Common myeloid progenitor, CD34-positive (primary cell): ENCODE measurements around the gene KCNT1.

ENCODE experiments used
- CTCF ChIA-PET: fragments of 350-600 bp; sonication (Branson Sonifier 250); formaldehyde crosslinking; loops from one replicate; lab custom pipeline; 2021; ENCODE audit warnings: antibody characterized with exemption; lab: Charles Lee
- POLR2A ChIA-PET: fragments of 350-600 bp; sonication (Branson Sonifier 250); formaldehyde crosslinking; loops from one replicate; lab custom pipeline; 2021; ENCODE audit warnings: antibody characterized with exemption; lab: Charles Lee
- DNase-seq, 3 donors: peaks; one replicate each; pipeline versions ENCODE4 v3.0.0 to v3.0.0-alpha.2; 2013
- H3K27ac ChIP-seq, 2 experiments: 1 replicate in 1 of 2; 2 replicates in 1 of 2; pipeline ENCODE4 v1.7.0; 2013; ENCODE audit warnings: inconsistent platforms in 2 of 2, low read length in 2 of 2, mild to moderate bottlenecking in 2 of 2, low read depth in 1 of 2, moderate library complexity in 1 of 2; ENCODE audit not compliant: severe bottlenecking in 2 of 2, insufficient read depth in 1 of 2, poor library complexity in 1 of 2
- H3K27me3 ChIP-seq, 5 experiments: replicated peaks in 2 of 5; 1 replicate in 3 of 5; 2 replicates in 2 of 5; pipeline versions ENCODE4 v1.6.1 to v1.7.0; 2013; ENCODE audit warnings: low read length in 4 of 5, mild to moderate bottlenecking in 2 of 5, moderate library complexity in 2 of 5, inconsistent platforms in 1 of 5; ENCODE audit not compliant: insufficient read depth in 5 of 5, control insufficient read depth in 4 of 5
- H3K36me3 ChIP-seq, 4 experiments: 1 replicate in 2 of 4; 2 replicates in 2 of 4; pipeline versions ENCODE4 v1.6.1 to v1.7.0; 2013; ENCODE audit warnings: low read length in 3 of 4, control low read depth in 1 of 4, mild to moderate bottlenecking in 1 of 4; ENCODE audit not compliant: control insufficient read depth in 4 of 4, insufficient read depth in 4 of 4
- H3K4me1 ChIP-seq, 4 experiments: 1 replicate in 3 of 4; 2 replicates in 1 of 4; pipeline versions ENCODE4 v1.6.1 to v1.7.1; 2013; ENCODE audit warnings: low read length in 3 of 4, mild to moderate bottlenecking in 3 of 4, control low read depth in 1 of 4, inconsistent platforms in 1 of 4, moderate library complexity in 1 of 4; ENCODE audit not compliant: control insufficient read depth in 4 of 4, insufficient read depth in 4 of 4; ENCODE audit errors: control extremely low read depth in 1 of 4
- H3K4me3 ChIP-seq, 7 experiments: 1 replicate in 4 of 7; 2 replicates in 3 of 7; pipeline versions ENCODE4 v1.5.1 to v1.7.0; 2013; ENCODE audit warnings: mild to moderate bottlenecking in 7 of 7, low read length in 6 of 7, moderate library complexity in 6 of 7, inconsistent platforms in 2 of 7, low read depth in 2 of 7, control low read depth in 1 of 7; ENCODE audit not compliant: insufficient read depth in 4 of 7, control insufficient read depth in 1 of 7; ENCODE audit errors: extremely low read depth in 1 of 7
- H3K9me3 ChIP-seq, 5 experiments: 1 replicate in 4 of 5; 2 replicates in 1 of 5; pipeline versions ENCODE4 v1.6.1 to v1.7.1; 2013; ENCODE audit warnings: low read length in 4 of 5, mild to moderate bottlenecking in 2 of 5, inconsistent platforms in 1 of 5, low read depth in 1 of 5, moderate library complexity in 1 of 5; ENCODE audit not compliant: control insufficient read depth in 4 of 5, insufficient read depth in 2 of 5; ENCODE audit errors: control extremely low read depth in 1 of 5
- WGBS: methylation state at CpG from one replicate; pipeline ENCODE4 v1.1.5; 2013; ENCODE audit not compliant: insufficient coverage; 5-methylcytosine and 5-hydroxymethylcytosine counted together

KCNT1 gene

DNA sequence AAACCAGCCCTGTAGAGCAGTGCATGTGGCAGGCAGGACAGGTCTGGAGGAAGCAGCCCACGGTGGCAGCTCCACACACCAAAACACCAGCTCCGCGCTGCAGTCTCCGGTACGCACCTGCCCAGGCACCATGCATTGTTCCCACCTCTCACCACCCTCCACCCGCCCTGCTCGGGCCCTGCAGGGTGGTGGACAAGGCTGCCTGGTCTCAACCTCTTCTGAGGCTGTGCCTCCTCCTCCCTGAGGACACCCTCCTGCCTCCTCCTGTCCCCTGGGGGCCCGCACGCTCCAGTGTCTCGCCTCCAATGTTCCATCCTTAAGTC, 96.2 kb downstream of the KCNT1 start:
- Histone ChIP-seq H3K9me3 (no peaks in the 10 kb centered on the region), H3K4me1 (no peaks in the 10 kb centered on the region), H3K4me3 (no peak overlapping the region), H3K27ac (no peak overlapping the region), H3K27me3 (no peaks in the 10 kb centered on the region), H3K36me3 (no peaks in the 10 kb centered on the region)
- ChIA-PET POLR2A (no interaction called here), CTCF (interaction anchor here (1.1 to 1.7 kb wide), 2 partner anchors 13 to 20 kb away, joined by 4 to 5 read pairs; no protein-coding TSS in a partner anchor)
- no peak for DNase-seq
- WGBS, result 89% methylated on average over 9 of the region's 10 CpGs

DNA sequence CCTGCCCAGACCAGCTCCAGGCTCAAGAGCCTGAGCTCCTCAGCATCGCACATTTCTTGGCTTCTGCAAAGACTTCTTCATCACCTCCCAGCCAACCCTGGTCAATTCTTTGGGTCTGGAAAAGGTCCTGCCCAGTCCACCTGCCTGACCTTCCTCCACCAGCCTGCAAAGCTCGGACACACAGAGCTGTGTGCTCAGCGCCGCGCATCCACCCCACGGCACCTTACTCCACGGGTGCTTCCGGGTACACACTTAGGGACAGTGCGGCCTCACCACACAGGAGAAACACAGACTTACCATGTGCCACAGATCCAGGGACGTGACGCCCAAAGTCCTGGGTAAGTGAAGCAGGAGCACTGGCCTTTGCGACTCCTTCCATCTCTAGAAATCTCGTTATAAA, 97.3 kb downstream of the KCNT1 start:
- DNase-seq, result no peak
- ChIA-PET POLR2A (no interaction called here), CTCF (interaction anchor here (1.1 to 1.2 kb wide), 2 partner anchors 11 to 12 kb away, joined by 3 to 4 read pairs; no protein-coding TSS in a partner anchor)
- H3K27ac ChIP-seq, result no peak overlapping the region
- no peaks in the 10 kb centered on the region for H3K36me3 ChIP-seq
- no peaks in the 10 kb centered on the region for H3K4me1 ChIP-seq
- H3K27me3 ChIP-seq, result no peaks in the 10 kb centered on the region
- no peak overlapping the region for H3K4me3 ChIP-seq
- WGBS, result 99% methylated on average over 13 of the region's 13 CpGs
- H3K9me3 ChIP-seq, result no peaks in the 10 kb centered on the region

DNA sequence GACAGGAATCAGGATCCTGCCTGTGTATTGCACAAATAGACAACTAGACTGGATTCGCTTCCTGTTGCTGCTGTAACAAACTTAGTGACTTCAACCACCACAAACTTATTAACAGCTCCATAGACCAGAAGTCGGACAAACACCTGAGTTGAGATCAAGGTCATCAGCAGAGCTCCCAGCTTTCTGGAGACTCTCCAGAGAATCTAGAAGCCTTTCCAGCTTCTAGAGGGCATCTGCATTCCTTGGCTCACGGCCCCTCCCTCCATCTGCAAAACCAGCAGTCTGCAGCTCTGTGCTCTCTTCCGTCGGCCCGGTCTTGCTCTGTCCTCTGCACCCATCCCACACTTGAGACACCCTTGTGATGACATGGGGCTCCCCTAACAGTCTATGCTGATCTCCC, 99.1 kb downstream of the KCNT1 start:
- no peaks in the 10 kb centered on the region for H3K36me3 ChIP-seq
- no peaks in the 10 kb centered on the region for H3K27me3 ChIP-seq
- no peak overlapping the region for H3K4me3 ChIP-seq
- peaks cover 0 to 13% (median 2%) of the 10 kb centered on the region in 4 experiments for H3K4me1 ChIP-seq
- CTCF ChIA-PET, result interaction anchor here (0.7 kb wide), 1 partner anchor 30 kb away, joined by 3 read pairs; no protein-coding TSS in a partner anchor
- no peak overlapping the region for H3K27ac ChIP-seq
- H3K9me3 ChIP-seq, result no peaks in the 10 kb centered on the region
- POLR2A ChIA-PET, result interaction anchor here (0.6 kb wide), 1 partner anchor 267 kb away, joined by 3 read pairs; no protein-coding TSS in a partner anchor
- 97% methylated on average over 6 of the region's 6 CpGs for WGBS
- no peak for DNase-seq

DNA sequence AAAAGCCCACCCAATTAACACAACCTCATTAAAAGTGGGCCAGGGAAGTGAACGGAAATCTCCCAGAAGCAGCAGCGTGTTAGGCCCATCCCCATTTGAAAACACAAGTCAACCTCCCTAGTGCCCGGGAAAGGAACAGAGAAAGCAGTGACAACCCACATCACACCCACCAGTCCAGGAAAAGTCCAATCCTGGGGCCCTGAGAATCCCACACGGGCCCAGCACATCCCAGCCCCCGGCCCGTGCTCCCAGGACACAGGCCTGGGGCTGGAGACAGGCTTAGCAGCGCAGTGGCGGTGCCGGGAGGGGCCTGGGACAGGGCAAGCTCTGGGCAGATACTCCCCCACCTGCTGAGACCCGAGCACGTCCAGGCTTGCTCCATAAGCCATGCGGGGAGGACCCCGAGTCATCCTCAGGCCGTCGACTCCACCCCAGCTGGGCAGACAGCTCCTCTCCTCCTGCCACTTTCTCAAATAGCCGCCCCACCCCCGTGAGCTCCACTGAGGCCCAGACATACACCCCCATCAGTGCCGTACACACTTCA, 101.0 kb downstream of the KCNT1 start:
- H3K27ac ChIP-seq, result no peak overlapping the region
- ChIA-PET CTCF (no interaction called here), POLR2A (no interaction called here)
- H3K36me3 ChIP-seq, result peaks cover 0 to 2% (median 0%) of the 10 kb centered on the region in 4 experiments
- 88% methylated on average over 14 of the region's 18 CpGs for WGBS
- DNase-seq, result no peak
- no peaks in the 10 kb centered on the region for H3K9me3 ChIP-seq
- no peaks in the 10 kb centered on the region for H3K27me3 ChIP-seq
- peaks cover 0 to 13% (median 2%) of the 10 kb centered on the region in 4 experiments for H3K4me1 ChIP-seq
- H3K4me3 ChIP-seq, result no peak overlapping the region

DNA sequence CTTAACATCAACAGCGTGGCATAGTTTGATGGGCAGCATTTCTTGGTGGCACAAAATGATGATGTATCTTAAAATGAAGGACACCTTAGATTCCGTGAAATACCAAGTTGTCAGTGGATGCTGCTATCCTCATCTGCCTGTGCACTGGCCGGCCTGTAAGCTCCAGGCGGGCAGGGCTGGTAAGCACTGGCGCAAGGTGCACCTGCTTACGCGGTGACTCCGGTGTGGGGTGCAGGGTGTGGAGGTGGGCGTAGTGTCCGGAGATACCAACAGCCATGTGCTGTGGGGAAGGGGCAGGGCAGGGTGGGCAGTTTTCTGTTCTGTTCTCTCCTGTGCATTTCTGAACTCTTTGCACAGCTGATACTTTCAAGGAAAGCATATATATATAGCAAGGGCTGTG, 101.5 kb downstream of the KCNT1 start:
- H3K36me3 ChIP-seq, result peaks cover 0 to 2% (median 0%) of the 10 kb centered on the region in 4 experiments
- no peak overlapping the region for H3K27ac ChIP-seq
- DNase-seq, result no peak
- WGBS, result 97% methylated on average over 5 of the region's 10 CpGs
- ChIA-PET POLR2A (no interaction called here), CTCF (no interaction called here)
- H3K9me3 ChIP-seq, result no peaks in the 10 kb centered on the region
- H3K4me1 ChIP-seq, result peaks cover 0 to 13% (median 2%) of the 10 kb centered on the region in 4 experiments
- no peak overlapping the region for H3K4me3 ChIP-seq
- H3K27me3 ChIP-seq, result no peaks in the 10 kb centered on the region

DNA sequence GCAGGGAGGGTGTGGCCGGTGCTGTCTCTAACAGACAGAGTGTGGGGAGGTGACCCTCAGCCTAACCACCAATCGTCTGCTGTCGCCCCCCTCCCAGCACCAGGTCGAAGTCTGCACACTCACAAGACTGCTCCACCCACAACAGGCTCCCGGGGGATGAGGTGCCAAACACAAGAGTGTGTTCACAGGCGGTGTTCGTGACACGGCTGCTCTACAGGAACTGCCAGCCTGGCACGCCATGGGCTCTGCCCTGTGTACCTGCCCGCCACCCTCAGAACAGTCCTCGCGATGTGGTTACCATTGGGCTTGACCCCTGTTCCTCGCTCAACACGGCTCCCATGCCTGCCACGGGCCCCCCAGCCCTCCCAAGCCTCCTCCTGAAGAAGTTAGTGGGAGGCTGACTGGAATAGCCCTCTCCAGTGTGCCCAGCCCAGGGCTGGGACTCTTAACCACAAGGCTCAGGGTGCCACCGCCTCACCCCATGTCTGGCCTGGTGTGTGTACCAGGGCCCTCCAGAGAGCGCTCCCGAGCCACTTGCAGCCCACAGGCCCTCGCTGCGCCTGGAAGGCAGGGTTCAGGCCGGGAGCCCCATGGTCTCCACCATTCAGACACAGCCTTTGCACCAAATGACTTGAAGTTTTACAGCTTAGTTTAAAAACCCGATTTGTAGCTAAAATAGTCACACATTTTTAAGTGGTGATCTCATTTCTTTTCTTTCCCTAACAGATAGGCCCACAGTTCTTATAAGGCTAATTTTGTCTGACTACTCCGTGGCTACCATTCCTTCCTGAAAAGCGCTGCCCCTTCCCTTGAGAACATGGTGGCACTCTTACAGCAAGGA, 102.8 kb downstream of the KCNT1 start:
- Histone ChIP-seq H3K36me3 (peaks cover 0 to 3% (median 2%) of the 10 kb centered on the region in 4 experiments), H3K4me1 (peaks cover 0 to 13% (median 2%) of the 10 kb centered on the region in 4 experiments), H3K27me3 (no peaks in the 10 kb centered on the region), H3K27ac (no peak overlapping the region), H3K4me3 (no peak overlapping the region), H3K9me3 (no peaks in the 10 kb centered on the region)
- POLR2A ChIA-PET, result interaction anchor here (0.6 kb wide), 1 partner anchor 1915 kb away, joined by 4 read pairs; no protein-coding TSS in a partner anchor
- WGBS, result 93% methylated on average over 21 of the region's 24 CpGs
- no peak for DNase-seq
- CTCF ChIA-PET, result no interaction called here
